GM23338 (cell line): ENCODE results near the gene BICRA. TPM values are rescaled to one million over a fixed set of nuclear protein-coding genes. Genes with fewer than 3 reads are reported as not detected.
A peak's percentile ranks its signal among the peaks of the same experiment; 100 is the strongest.

Source experiments
- ATAC-seq: fragments of 200-7000 bp; cut with Tn5 transposase; 3 replicates; pipeline ENCODE4 v1.9.1; 2020
- DNase-seq: peaks from one replicate; pipeline ENCODE4 v3.0.0-alpha.2; 2015; ENCODE audit warnings: low spot score
- H2AFZ ChIP-seq: fragments of 200-600 bp; sonication (generic); 2 replicates; pipeline ENCODE4 v1.8.0; 2016; ENCODE audit warnings: antibody characterized with exemption, mild to moderate bottlenecking, moderate library complexity
- H3F3A ChIP-seq: fragments of 200-600 bp; sonication (generic); replicated peaks from 2 replicates; pipeline ENCODE4 v1.8.0; 2017; ENCODE audit warnings: antibody characterized with exemption, mixed run types, low read depth
- H3K27ac ChIP-seq: fragments of 200-600 bp; sonication (generic); 2 replicates; pipeline ENCODE4 v1.6.1; 2016; ENCODE audit warnings: low read depth
- H3K27me3 ChIP-seq: fragments of 200-600 bp; sonication (generic); 2 replicates; pipeline ENCODE4 v1.8.0; 2016; ENCODE audit warnings: mild to moderate bottlenecking, mixed run types, moderate library complexity; ENCODE audit not compliant: insufficient read depth
- H3K36me3 ChIP-seq: fragments of 200-600 bp; sonication (generic); 2 replicates; pipeline ENCODE4 v1.8.0; 2016; ENCODE audit warnings: mild to moderate bottlenecking; ENCODE audit not compliant: insufficient read depth
- H3K4me1 ChIP-seq: fragments of 200-600 bp; sonication (generic); 2 replicates; pipeline ENCODE4 v1.8.0; 2016; ENCODE audit warnings: mild to moderate bottlenecking, moderate library complexity; ENCODE audit not compliant: insufficient read depth
- H3K4me2 ChIP-seq: fragments of 200-600 bp; sonication (generic); 2 replicates; pipeline ENCODE4 v1.7.1; 2017; ENCODE audit warnings: mixed run types
- H3K4me3 ChIP-seq: fragments of 200-600 bp; sonication (generic); 2 replicates; pipeline ENCODE4 v1.6.1; 2016; ENCODE audit warnings: mixed run types
- H3K79me2 ChIP-seq: fragments of 200-600 bp; sonication (generic); replicated peaks from 2 replicates; pipeline ENCODE4 v1.8.0; 2017; ENCODE audit warnings: mild to moderate bottlenecking; ENCODE audit not compliant: insufficient read depth
- H3K9me2 ChIP-seq: fragments of 200-600 bp; sonication (generic); 2 replicates; pipeline ENCODE4 v1.8.0; 2017; ENCODE audit not compliant: insufficient read depth
- H4K20me1 ChIP-seq: fragments of 200-600 bp; sonication (generic); replicated peaks from 2 replicates; pipeline ENCODE4 v1.8.0; 2017; ENCODE audit warnings: mild to moderate bottlenecking; ENCODE audit not compliant: insufficient read depth
- H3K27ac Mint-ChIP-seq: 2 replicates; pipeline ENCODE4 v1.8.0; 2020; ENCODE audit warnings: inconsistent platforms, mild to moderate bottlenecking, moderate library complexity, mixed read lengths
- H3K27me3 Mint-ChIP-seq: 3 replicates; pipeline ENCODE4 v1.8.0; 2022; ENCODE audit warnings: low read depth, mild to moderate bottlenecking, moderate library complexity, mixed read lengths, inconsistent platforms; ENCODE audit not compliant: insufficient read depth, poor library complexity
- H3K36me3 Mint-ChIP-seq: 3 replicates; pipeline ENCODE4 v1.8.0; 2021; ENCODE audit warnings: low read depth, mild to moderate bottlenecking, inconsistent platforms, moderate library complexity, mixed read lengths
- H3K4me1 Mint-ChIP-seq: 3 replicates; pipeline ENCODE4 v1.8.0; 2020; ENCODE audit warnings: mild to moderate bottlenecking, inconsistent platforms, mixed read lengths
- H3K4me3 Mint-ChIP-seq: 3 replicates; pipeline ENCODE4 v1.8.0; 2021; ENCODE audit warnings: moderate library complexity, mild to moderate bottlenecking, inconsistent platforms, mixed read lengths
- H3K9me3 Mint-ChIP-seq: 3 replicates; pipeline ENCODE4 v1.8.0; 2020; ENCODE audit warnings: moderate library complexity, mild to moderate bottlenecking, inconsistent platforms, mixed read lengths
- CREB1 ChIP-seq: fragments of 250-450 bp; sonication (Bioruptor Pico); IDR thresholded peaks from 2 replicates; pipeline ENCODE4 v1.5.0; 2020; ENCODE audit warnings: low read depth, mild to moderate bottlenecking, moderate library complexity
- EZH2 ChIP-seq: fragments of 200-600 bp; sonication (generic); IDR thresholded peaks from one replicate; pipeline ENCODE4 v1.8.0; 2017; ENCODE audit warnings: antibody characterized with exemption, mild to moderate bottlenecking, low read depth; ENCODE audit not compliant: unreplicated experiment
- EZH2phosphoT487 ChIP-seq: fragments of 200-600 bp; sonication (generic); IDR thresholded peaks from one replicate; pipeline ENCODE4 v1.8.1; 2018; ENCODE audit warnings: antibody characterized with exemption; ENCODE audit not compliant: unreplicated experiment
- JUNB ChIP-seq: IDR thresholded peaks from one replicate; pipeline ENCODE4 v1.6.1; 2016; ENCODE audit warnings: antibody characterized with exemption; ENCODE audit not compliant: unreplicated experiment
- NANOG ChIP-seq: IDR thresholded peaks from 2 replicates; pipeline ENCODE4 v1.6.1; 2016; ENCODE audit warnings: antibody characterized with exemption, borderline replicate concordance
- POLR2AphosphoS5 ChIP-seq: IDR thresholded peaks from 2 replicates; pipeline ENCODE4 v1.6.1; 2016; ENCODE audit warnings: antibody characterized with exemption, low read depth
- STAT1 ChIP-seq: IDR thresholded peaks from one replicate; pipeline ENCODE4 v1.6.1; 2016; ENCODE audit warnings: antibody characterized with exemption; ENCODE audit not compliant: unreplicated experiment
- ZNF331 ChIP-seq: fragments of 250-450 bp; sonication (Bioruptor Pico); IDR thresholded peaks from 2 replicates; pipeline ENCODE4 v1.5.0; 2020; ENCODE audit warnings: low read depth, mild to moderate bottlenecking, moderate library complexity
- polyA plus RNA-seq: library from polyadenylated mRNA; unstranded; fragments of >200 nt; fragmentation: Nextera tagmentation; extraction: Ambion mirVana; gene quantifications from 2 replicates; pipeline ENCODE4 v1.2.1, GENCODE V29; 2016
- total RNA-seq: library from RNA; depleted of rRNA; stranded (reverse); fragments of >200 nt; shearing (Covaris generic); gene quantifications from 2 replicates; pipeline ENCODE4 v1.2.3, GENCODE V29; 2014
- TF ChIP-seq, protein P1 (sequence below), 2 experiments: fragments of 200-600 bp in 1 of 2; sonication (generic) in 1 of 2; conservative IDR thresholded peaks; 2 replicates each; pipeline versions ENCODE4 v1.5.1 to v1.6.1; 2016 to 2017; ENCODE audit warnings: antibody characterized with exemption in 2 of 2, low read depth in 2 of 2, mild to moderate bottlenecking in 2 of 2, moderate library complexity in 1 of 2
- TF ChIP-seq, protein P2 (sequence below): fragments of 250-450 bp; sonication (Bioruptor Pico); IDR thresholded peaks from 2 replicates; pipeline ENCODE4 v1.5.0; 2020; ENCODE audit warnings: mild to moderate bottlenecking, moderate library complexity

The BICRA gene
- total and polyA plus RNA-seq, 2 experiments from 2014 or later, result 7.0 to 37.7 TPM

DNA sequence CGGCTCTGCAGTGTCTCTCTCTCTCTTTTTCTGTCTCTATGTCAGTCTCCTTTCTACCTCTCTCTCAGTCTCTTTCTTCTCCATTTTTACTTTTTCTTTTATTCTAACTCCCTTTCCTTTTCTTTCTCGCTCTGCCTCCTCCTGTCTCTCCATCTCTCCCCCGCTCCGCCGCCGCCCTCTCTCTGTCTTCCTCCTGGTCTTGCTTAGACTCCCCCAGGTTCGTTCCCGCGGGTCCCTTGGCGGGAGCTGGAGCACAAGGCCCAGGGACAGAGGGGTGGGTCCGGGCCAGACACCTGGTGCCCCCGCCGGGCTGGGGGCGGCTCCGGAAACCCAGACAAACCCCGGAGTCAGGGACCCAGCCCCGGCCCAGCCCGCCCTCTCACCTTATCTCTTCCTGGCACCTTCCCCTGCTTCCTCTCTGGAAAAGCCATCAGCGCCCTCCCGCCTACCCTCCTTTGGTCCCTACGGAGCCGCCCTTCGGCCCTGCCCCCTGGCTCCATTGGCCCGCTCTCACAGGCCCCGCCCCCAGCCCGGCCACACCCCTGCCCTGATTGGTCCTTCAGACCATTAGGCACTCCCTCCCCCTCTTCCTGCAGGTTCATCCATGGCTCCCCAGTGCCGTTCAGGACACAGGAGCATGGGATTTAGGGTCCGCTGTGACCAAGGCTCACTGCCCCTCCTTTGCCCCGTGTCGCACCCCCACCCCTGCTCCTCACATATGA is 121.0 kb downstream of the BICRA start:
- H3K36me3 Mint-ChIP-seq, result peaks cover 5% of the 10 kb centered on the region; the same call in 2 of the 3 replicates
- peaks cover 2% of the 10 kb centered on the region; the same call in 1 of the 2 replicates for H3K9me2 ChIP-seq
- peak overlapping the region; percentile 56; the same call in 1 of the 2 replicates for H3K27ac Mint-ChIP-seq
- no peak for TF ChIP-seq EZH2
- no peak for TF ChIP-seq JUNB
- no peak for TF ChIP-seq ZNF331 (CRISPR knock-in tag)
- TF ChIP-seq EZH2phosphoT487, result no peak
- TF ChIP-seq STAT1, result no peak
- peak; percentile 61 for TF ChIP-seq POLR2AphosphoS5
- no peaks in the 10 kb centered on the region for H3K27me3 ChIP-seq
- no peaks in the 10 kb centered on the region for H3K36me3 ChIP-seq
- H3K4me3 ChIP-seq, result peak overlapping the region; percentile 85
- H3K4me1 ChIP-seq, result peaks cover 6% of the 10 kb centered on the region; the same call in 1 of the 2 replicates
- no peaks in the 10 kb centered on the region for H4K20me1 ChIP-seq
- ATAC-seq (peak; percentile 94), DNase-seq (peak; percentile 97)
- peaks cover 11% of the 10 kb centered on the region for H3K4me1 Mint-ChIP-seq
- H3F3A ChIP-seq, result peaks cover 8% of the 10 kb centered on the region; the same call in 1 of the 2 replicates
- peak overlapping the region; percentile 72; the same call in 1 of the 2 replicates for H3K27ac ChIP-seq
- H3K4me3 Mint-ChIP-seq, result peak overlapping the region; percentile 89
- H3K9me3 Mint-ChIP-seq, result no peaks in the 10 kb centered on the region
- peak overlapping the region; percentile 96 for H2AFZ ChIP-seq
- no peaks in the 10 kb centered on the region for H3K79me2 ChIP-seq
- peak overlapping the region; percentile 94 for H3K4me2 ChIP-seq
- peaks cover 15% of the 10 kb centered on the region for H3K27me3 Mint-ChIP-seq

DNA sequence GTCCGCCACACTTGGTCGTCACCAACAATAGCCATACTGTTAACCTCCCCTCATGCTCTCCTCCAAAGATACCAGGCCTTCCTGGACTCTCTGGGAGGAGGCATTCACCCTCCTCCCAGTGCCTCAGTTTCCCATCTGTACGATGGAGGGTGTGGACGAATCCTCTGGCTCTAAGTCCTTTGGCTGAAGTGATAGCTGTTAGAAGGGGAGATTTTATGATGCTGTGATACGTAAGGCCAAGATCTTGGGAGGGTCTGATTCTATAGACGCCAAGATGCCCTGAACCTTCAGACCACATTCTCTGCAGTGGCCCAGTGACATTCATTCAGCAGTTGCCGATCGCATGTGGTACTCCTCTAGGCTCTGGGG is 121.6 kb downstream of the BICRA start:
- Mint-ChIP-seq H3K36me3 (peaks cover 5% of the 10 kb centered on the region; the same call in 2 of the 3 replicates), H3K4me1 (peaks cover 11% of the 10 kb centered on the region), H3K4me3 (peak overlapping the region; percentile 89), H3K9me3 (no peaks in the 10 kb centered on the region), H3K27me3 (peaks cover 15% of the 10 kb centered on the region), H3K27ac (no peak overlapping the region)
- H4K20me1 ChIP-seq, result no peaks in the 10 kb centered on the region
- H3K4me3 ChIP-seq, result peak overlapping the region; percentile 85; the same call in 1 of the 2 replicates
- 0 out of 2 replicates have a peak overlapping the region, but pooled peaks have one; percentile 94 for H3K4me2 ChIP-seq
- H2AFZ ChIP-seq, result peak overlapping the region; percentile 56; the same call in 1 of the 2 replicates
- no peaks in the 10 kb centered on the region for H3K79me2 ChIP-seq
- H3F3A ChIP-seq, result peaks cover 8% of the 10 kb centered on the region; the same call in 1 of the 2 replicates
- H3K27me3 ChIP-seq, result no peaks in the 10 kb centered on the region
- no peaks in the 10 kb centered on the region for H3K36me3 ChIP-seq
- DNase-seq (no peak), ATAC-seq (no peak)
- H3K27ac ChIP-seq, result no peak overlapping the region
- H3K4me1 ChIP-seq, result peaks cover 6% of the 10 kb centered on the region; the same call in 1 of the 2 replicates
- peaks cover 2% of the 10 kb centered on the region; the same call in 1 of the 2 replicates for H3K9me2 ChIP-seq
- TF ChIP-seq EZH2phosphoT487 (no peak), STAT1 (no peak), POLR2AphosphoS5 (no peak), CREB1 (CRISPR knock-in tag) (no peak), ZNF331 (CRISPR knock-in tag) (no peak), NANOG (no peak)
- TF ChIP-seq, protein P1, sequence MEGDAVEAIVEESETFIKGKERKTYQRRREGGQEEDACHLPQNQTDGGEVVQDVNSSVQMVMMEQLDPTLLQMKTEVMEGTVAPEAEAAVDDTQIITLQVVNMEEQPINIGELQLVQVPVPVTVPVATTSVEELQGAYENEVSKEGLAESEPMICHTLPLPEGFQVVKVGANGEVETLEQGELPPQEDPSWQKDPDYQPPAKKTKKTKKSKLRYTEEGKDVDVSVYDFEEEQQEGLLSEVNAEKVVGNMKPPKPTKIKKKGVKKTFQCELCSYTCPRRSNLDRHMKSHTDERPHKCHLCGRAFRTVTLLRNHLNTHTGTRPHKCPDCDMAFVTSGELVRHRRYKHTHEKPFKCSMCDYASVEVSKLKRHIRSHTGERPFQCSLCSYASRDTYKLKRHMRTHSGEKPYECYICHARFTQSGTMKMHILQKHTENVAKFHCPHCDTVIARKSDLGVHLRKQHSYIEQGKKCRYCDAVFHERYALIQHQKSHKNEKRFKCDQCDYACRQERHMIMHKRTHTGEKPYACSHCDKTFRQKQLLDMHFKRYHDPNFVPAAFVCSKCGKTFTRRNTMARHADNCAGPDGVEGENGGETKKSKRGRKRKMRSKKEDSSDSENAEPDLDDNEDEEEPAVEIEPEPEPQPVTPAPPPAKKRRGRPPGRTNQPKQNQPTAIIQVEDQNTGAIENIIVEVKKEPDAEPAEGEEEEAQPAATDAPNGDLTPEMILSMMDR (conservative IDR thresholded peaks at IDR 0.05; ENCODE audit: low read depth in 2 of 2), result no peak
- TF ChIP-seq, protein P2, sequence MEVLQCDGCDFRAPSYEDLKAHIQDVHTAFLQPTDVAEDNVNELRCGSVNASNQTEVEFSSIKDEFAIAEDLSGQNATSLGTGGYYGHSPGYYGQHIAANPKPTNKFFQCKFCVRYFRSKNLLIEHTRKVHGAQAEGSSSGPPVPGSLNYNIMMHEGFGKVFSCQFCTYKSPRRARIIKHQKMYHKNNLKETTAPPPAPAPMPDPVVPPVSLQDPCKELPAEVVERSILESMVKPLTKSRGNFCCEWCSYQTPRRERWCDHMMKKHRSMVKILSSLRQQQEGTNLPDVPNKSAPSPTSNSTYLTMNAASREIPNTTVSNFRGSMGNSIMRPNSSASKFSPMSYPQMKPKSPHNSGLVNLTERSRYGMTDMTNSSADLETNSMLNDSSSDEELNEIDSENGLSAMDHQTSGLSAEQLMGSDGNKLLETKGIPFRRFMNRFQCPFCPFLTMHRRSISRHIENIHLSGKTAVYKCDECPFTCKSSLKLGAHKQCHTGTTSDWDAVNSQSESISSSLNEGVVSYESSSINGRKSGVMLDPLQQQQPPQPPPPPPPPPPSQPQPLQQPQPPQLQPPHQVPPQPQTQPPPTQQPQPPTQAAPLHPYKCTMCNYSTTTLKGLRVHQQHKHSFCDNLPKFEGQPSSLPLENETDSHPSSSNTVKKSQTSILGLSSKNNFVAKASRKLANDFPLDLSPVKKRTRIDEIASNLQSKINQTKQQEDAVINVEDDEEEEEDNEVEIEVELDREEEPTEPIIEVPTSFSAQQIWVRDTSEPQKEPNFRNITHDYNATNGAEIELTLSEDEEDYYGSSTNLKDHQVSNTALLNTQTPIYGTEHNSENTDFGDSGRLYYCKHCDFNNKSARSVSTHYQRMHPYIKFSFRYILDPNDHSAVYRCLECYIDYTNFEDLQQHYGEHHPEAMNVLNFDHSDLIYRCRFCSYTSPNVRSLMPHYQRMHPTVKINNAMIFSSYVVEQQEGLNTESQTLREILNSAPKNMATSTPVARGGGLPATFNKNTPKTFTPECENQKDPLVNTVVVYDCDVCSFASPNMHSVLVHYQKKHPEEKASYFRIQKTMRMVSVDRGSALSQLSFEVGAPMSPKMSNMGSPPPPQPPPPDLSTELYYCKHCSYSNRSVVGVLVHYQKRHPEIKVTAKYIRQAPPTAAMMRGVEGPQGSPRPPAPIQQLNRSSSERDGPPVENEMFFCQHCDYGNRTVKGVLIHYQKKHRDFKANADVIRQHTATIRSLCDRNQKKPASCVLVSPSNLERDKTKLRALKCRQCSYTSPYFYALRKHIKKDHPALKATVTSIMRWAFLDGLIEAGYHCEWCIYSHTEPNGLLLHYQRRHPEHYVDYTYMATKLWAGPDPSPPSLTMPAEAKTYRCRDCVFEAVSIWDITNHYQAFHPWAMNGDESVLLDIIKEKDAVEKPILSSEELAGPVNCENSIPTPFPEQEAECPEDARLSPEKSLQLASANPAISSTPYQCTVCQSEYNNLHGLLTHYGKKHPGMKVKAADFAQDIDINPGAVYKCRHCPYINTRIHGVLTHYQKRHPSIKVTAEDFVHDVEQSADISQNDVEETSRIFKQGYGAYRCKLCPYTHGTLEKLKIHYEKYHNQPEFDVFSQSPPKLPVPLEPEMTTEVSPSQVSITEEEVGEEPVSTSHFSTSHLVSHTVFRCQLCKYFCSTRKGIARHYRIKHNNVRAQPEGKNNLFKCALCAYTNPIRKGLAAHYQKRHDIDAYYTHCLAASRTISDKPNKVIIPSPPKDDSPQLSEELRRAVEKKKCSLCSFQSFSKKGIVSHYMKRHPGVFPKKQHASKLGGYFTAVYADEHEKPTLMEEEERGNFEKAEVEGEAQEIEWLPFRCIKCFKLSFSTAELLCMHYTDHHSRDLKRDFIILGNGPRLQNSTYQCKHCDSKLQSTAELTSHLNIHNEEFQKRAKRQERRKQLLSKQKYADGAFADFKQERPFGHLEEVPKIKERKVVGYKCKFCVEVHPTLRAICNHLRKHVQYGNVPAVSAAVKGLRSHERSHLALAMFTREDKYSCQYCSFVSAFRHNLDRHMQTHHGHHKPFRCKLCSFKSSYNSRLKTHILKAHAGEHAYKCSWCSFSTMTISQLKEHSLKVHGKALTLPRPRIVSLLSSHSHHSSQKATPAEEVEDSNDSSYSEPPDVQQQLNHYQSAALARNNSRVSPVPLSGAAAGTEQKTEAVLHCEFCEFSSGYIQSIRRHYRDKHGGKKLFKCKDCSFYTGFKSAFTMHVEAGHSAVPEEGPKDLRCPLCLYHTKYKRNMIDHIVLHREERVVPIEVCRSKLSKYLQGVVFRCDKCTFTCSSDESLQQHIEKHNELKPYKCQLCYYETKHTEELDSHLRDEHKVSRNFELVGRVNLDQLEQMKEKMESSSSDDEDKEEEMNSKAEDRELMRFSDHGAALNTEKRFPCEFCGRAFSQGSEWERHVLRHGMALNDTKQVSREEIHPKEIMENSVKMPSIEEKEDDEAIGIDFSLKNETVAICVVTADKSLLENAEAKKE, result no peak
